RWPE1 (cell line): ENCODE data around the gene HEPACAM.

Experiments used
- CTCF ChIA-PET: fragments of 350-600 bp; sonication (Branson Sonifier 250); formaldehyde crosslinking; extraction: SDS; loops from one replicate; lab custom pipeline; 2021; lab: Yijun Ruan, JAX
- POLR2A ChIA-PET: fragments of 400-600 bp; formaldehyde crosslinking; extraction: SDS; loops from one replicate; lab custom pipeline; 2020; ENCODE audit warnings: antibody characterized with exemption; ENCODE audit not compliant: low non-redundant PET; lab: Yijun Ruan, JAX
- DNase-seq: peaks from one replicate; pipeline ENCODE4 v3.0.0; 2012; ENCODE audit warnings: low spot score
- H3K27ac ChIP-seq: fragments of 450-650 bp; 2 replicates; pipeline ENCODE4 v1.5.1; 2017
- TF ChIP-seq, protein P1 (sequence below): fragments of 450-650 bp; conservative IDR thresholded peaks from 2 replicates; pipeline ENCODE4 v1.5.1; 2017; ENCODE audit warnings: low read depth, mild to moderate bottlenecking

HEPACAM gene

GRCh38 chr11:124938206-124938765 is 2.4 kb upstream of the HEPACAM start:
- DNase-seq = no peak
- TF ChIP-seq, protein P1, sequence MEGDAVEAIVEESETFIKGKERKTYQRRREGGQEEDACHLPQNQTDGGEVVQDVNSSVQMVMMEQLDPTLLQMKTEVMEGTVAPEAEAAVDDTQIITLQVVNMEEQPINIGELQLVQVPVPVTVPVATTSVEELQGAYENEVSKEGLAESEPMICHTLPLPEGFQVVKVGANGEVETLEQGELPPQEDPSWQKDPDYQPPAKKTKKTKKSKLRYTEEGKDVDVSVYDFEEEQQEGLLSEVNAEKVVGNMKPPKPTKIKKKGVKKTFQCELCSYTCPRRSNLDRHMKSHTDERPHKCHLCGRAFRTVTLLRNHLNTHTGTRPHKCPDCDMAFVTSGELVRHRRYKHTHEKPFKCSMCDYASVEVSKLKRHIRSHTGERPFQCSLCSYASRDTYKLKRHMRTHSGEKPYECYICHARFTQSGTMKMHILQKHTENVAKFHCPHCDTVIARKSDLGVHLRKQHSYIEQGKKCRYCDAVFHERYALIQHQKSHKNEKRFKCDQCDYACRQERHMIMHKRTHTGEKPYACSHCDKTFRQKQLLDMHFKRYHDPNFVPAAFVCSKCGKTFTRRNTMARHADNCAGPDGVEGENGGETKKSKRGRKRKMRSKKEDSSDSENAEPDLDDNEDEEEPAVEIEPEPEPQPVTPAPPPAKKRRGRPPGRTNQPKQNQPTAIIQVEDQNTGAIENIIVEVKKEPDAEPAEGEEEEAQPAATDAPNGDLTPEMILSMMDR = no peak
- ChIA-PET POLR2A (no interaction called here), CTCF (no interaction called here)
- H3K27ac ChIP-seq = no peak overlapping the region

GRCh38 chr11:124937336-124937935 is 1.6 kb upstream of the HEPACAM start:
- DNase-seq = no peak
- CTCF ChIA-PET = no interaction called here
- TF ChIP-seq, protein P1 = no peak
- no peak overlapping the region for H3K27ac ChIP-seq
- POLR2A ChIA-PET = no interaction called here

DNA sequence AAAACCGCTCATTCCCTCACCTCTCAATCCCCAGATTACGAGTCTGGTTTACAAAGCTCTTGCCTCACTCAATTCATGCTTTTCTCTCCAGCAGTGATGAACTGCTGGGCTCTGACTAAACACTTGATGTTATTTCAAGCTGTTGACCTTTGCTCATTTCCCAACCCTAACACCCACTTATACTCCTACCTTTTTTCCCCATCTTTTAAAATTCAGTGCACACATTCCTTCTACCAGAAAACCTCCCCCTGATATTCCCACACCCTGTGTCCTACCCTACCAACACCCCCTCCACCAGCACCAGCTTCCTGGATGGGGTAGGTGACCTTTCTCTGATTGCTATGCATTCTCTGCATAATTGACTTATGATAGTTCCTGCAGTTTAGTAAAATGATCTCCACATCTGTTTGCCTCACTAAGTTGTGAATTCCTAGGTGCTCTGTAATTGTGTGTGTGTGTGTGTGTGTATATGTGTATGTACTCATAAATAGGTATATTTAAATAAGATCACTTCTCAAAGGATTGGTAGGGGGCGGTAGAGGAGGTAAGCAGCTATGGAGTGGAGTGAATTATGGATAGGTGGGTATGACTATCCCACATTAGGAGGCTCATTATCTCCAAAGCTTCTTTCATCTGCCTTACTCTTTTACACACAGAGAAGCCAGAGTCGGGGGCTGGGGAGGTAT is 842 bp downstream of the HEPACAM start:
- TF ChIP-seq, protein P1 = no peak
- ChIA-PET CTCF (interaction anchor here (0.6 to 1.2 kb wide), 2 partner anchors 11 to 202 kb away, joined by 3 read pairs; no protein-coding TSS in a partner anchor), POLR2A (no interaction called here)
- DNase-seq = no peak
- H3K27ac ChIP-seq = no peak overlapping the region

DNA sequence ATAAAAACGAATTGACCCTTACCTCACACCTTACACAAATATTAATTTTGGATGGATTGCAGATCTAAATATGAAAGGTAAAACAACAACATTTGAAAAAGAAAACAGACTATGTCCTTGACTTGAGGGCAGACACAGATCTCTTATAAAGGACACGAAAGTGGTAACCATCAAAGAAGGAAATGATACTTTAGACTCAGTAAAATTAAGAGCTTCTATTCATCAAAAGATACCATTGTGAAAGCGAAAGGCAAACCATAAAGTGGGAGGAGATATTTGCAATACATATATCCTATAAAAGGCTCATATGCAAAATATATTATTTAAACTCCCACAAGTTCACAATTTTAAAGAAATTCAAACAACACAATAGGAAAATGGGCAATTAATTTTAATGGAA is 5.0 kb downstream of the HEPACAM start:
- CTCF ChIA-PET = no interaction called here
- POLR2A ChIA-PET = no interaction called here
- H3K27ac ChIP-seq = no peak overlapping the region
- TF ChIP-seq, protein P1 = no peak
- no peak for DNase-seq

DNA sequence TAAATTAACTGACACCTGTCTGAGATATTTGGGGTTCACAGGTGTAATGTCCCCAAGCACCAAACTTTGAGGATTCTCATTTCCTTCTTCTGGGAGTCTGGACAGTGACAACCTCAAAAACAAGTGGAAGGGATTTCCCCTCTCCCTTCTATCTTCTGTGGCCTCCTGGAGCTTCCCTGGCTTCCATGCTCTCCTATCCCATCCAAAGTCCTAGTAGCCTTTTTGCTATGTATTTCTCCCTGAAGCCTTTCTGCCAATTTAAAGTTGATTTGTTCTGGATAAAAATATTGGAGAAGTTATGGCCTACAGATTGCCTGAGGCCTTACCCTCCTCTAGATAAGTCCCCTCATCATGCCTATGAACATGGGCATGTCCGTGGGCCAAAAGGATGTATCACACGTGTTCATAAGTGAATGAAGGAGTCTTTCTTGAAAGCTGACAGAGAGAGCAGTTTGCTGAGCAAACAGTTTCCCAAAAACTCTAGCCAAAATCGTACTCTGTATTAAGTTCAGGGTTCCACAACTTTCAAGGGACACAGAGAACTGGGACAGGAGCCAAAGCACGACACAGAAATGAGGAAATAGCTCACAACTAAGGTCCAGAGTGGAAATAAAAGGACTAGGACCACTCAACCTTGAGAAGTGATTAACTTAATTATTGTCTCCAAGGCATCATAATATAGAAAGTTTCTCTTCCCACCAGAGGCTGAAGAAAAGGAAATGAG is 6.7 kb downstream of the HEPACAM start:
- CTCF ChIA-PET = no interaction called here
- TF ChIP-seq, protein P1 = no peak

GRCh38 chr11:124923296-124923695 is 12.6 kb downstream of the HEPACAM start:
- TF ChIP-seq, protein P1 = no peak
- ChIA-PET POLR2A (no interaction called here), CTCF (interaction anchor here (1.2 kb wide), 1 partner anchor 11 kb away, joined by 3 read pairs; no protein-coding TSS in a partner anchor)
- no peak overlapping the region for H3K27ac ChIP-seq
- DNase-seq = no peak

More for the DNA sequence above, 6.7 kb downstream of the HEPACAM start:
- no peak overlapping the region for H3K27ac ChIP-seq
- no peak for DNase-seq
- POLR2A ChIA-PET = no interaction called here
